HAP-1 (cell line): ENCODE data around the gene LRP1-AS.

ENCODE experiments used
- DNase-seq, 2 experiments: peaks; one replicate each; pipeline ENCODE4 v3.0.0-alpha.2; 2016 to 2020; ENCODE audit warnings: low spot score in 2 of 2
- H3K27me3 ChIP-seq: fragments of 250-450 bp; sonication (Bioruptor Pico); 2 replicates; pipeline ENCODE4 v1.5.1; 2020; ENCODE audit warnings: low read depth, mild to moderate bottlenecking, moderate library complexity
- H3K36me3 ChIP-seq: fragments of 250-450 bp; sonication (Bioruptor Pico); replicated peaks from 2 replicates; pipeline ENCODE4 v1.5.1; 2020; ENCODE audit warnings: mild to moderate bottlenecking
- H3K4me1 ChIP-seq: fragments of 250-450 bp; sonication (Bioruptor Pico); 2 replicates; pipeline ENCODE4 v1.5.1; 2020; ENCODE audit warnings: mild to moderate bottlenecking
- H3K4me3 ChIP-seq: fragments of 250-450 bp; sonication (Bioruptor Pico); 2 replicates; pipeline ENCODE4 v1.5.1; 2020; ENCODE audit warnings: mild to moderate bottlenecking, moderate library complexity
- H3K9me3 ChIP-seq: fragments of 250-450 bp; sonication (Bioruptor Pico); 2 replicates; pipeline ENCODE4 v1.5.1; 2020; ENCODE audit warnings: mild to moderate bottlenecking, moderate library complexity
- in situ Hi-C: fragments of 300-500 bp; cut with MboI; formaldehyde crosslinking; loops from 3 replicates; pipeline ENCODE4 v1.14.3; 2020; ENCODE audit warnings: low sequenced_read_pairs, inconsistent platforms, mixed read lengths

LRP1-AS gene

DNA sequence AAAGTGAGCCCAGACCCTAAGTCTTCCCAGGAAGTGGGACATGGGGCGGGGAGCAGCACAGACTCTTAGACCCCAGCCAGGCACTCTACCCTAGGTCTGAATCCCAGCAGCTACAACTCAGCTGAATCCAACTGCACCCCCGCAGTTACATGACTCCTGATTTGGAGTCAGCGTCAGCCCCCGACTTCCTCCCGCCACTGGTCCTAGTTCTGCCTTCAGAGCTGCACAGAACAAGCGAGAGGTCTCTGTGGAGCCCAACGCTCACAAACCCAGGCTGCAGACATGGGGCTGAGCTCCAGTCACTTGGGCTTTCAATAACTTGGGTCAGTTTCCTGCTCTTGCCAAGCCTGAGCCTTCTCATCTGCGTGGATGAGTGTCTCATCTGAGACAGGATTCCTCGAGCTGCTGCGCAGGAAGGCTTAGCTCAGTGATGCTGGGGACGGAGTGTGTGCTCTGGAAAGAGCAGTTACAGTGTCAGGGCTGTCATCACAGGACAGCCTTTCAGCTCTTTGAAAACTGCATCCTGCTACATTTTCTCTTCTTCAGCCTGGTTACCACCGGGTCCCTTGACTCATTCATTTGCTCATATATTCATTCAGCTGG lies 38.6 kb upstream of the LRP1-AS start:
- Histone ChIP-seq H3K4me3 (no peak overlapping the region), H3K9me3 (no peaks in the 10 kb centered on the region), H3K27me3 (no peaks in the 10 kb centered on the region), H3K36me3 (peaks cover 10% of the 10 kb centered on the region), H3K4me1 (no peaks in the 10 kb centered on the region)
- in situ Hi-C loops, result no loop called here
- DNase-seq, result no peak

GRCh38 chr12:57185403-57185802 lies 38.0 kb upstream of the LRP1-AS start:
- no peak for DNase-seq
- Histone ChIP-seq H3K4me3 (no peak overlapping the region), H3K4me1 (no peaks in the 10 kb centered on the region), H3K36me3 (peaks cover 10% of the 10 kb centered on the region), H3K27me3 (no peaks in the 10 kb centered on the region), H3K9me3 (no peaks in the 10 kb centered on the region)
- in situ Hi-C loops, result no loop called here

- H3K36me3 ChIP-seq, result peaks cover 13% of the 10 kb centered on the region
- no peaks in the 10 kb centered on the region for H3K4me1 ChIP-seq
- no peaks in the 10 kb centered on the region for H3K27me3 ChIP-seq
- no peak for DNase-seq
- in situ Hi-C loops, result loop anchor here (5.0 kb wide), 1 partner anchor 52 kb away; no protein-coding TSS in a partner anchor
- H3K9me3 ChIP-seq, result no peaks in the 10 kb centered on the region
- H3K4me3 ChIP-seq, result no peak overlapping the region
Observed at GRCh38 chr12:57183939-57184725, 36.7 kb upstream of the LRP1-AS start.

DNA sequence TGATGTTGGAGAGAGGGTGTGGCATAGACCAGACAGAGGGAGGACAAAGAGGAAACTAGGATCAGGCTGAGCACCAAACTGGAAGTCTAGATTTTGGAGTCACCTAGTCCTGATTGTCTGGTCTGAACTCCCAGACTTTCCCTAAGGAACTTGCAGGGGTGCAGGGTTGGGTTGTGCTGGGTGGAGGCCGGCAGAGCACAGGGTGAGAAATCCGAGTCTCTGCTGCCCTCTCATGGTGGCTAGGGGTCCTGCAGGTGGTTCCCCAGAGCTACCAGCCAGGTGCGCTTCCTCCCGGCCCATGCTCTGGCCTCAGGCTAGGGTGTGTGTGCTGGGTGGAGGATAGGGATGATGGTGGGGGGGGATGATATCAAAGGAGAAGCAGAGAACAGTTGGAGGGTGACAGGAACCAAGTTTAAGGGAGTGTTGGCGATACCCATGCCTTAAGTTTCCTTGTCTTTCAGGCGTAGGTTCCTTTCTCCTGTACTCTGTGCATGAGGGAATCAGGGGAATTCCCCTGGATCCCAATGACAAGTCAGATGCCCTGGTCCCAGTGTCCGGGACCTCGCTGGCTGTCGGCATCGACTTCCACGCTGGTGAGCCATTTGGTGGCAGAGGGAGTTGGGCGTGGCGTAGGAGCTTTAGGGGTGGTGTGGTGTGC lies 35.6 kb upstream of the LRP1-AS start:
- peak; percentile 55 to 89 for DNase-seq
- no peaks in the 10 kb centered on the region for H3K4me1 ChIP-seq
- peaks cover 13% of the 10 kb centered on the region for H3K36me3 ChIP-seq
- H3K27me3 ChIP-seq, result no peaks in the 10 kb centered on the region
- in situ Hi-C loops, result loop anchor here (5.0 kb wide), 1 partner anchor 51 kb away; no protein-coding TSS in a partner anchor
- H3K9me3 ChIP-seq, result no peaks in the 10 kb centered on the region
- H3K4me3 ChIP-seq, result no peak overlapping the region

- Histone ChIP-seq H3K4me3 (no peak overlapping the region), H3K36me3 (peaks cover 11% of the 10 kb centered on the region), H3K27me3 (no peaks in the 10 kb centered on the region), H3K9me3 (no peaks in the 10 kb centered on the region), H3K4me1 (no peaks in the 10 kb centered on the region)
- in situ Hi-C loops, result loop anchor here (5.0 kb wide), 1 partner anchor 49 kb away; no protein-coding TSS in a partner anchor
- no peak for DNase-seq
Observed at GRCh38 chr12:57181561-57182155, 34.2 kb upstream of the LRP1-AS start.

GRCh38 chr12:57181072-57181471 lies 33.7 kb upstream of the LRP1-AS start:
- Histone ChIP-seq H3K36me3 (peaks cover 8% of the 10 kb centered on the region), H3K9me3 (no peaks in the 10 kb centered on the region), H3K4me1 (no peaks in the 10 kb centered on the region), H3K4me3 (no peak overlapping the region), H3K27me3 (no peaks in the 10 kb centered on the region)
- no peak for DNase-seq
- in situ Hi-C loops, result loop anchor here (5.0 kb wide), 1 partner anchor 49 kb away; no protein-coding TSS in a partner anchor

GRCh38 chr12:57180321-57180989 lies 33.0 kb upstream of the LRP1-AS start:
- H3K4me3 ChIP-seq, result no peak overlapping the region
- peaks cover 10% of the 10 kb centered on the region for H3K36me3 ChIP-seq
- no peak for DNase-seq
- no peaks in the 10 kb centered on the region for H3K9me3 ChIP-seq
- peaks cover 3% of the 10 kb centered on the region; the same call in 1 of the 2 replicates for H3K4me1 ChIP-seq
- in situ Hi-C loops, result loop anchor here (5.0 kb wide), 1 partner anchor 48 kb away; no protein-coding TSS in a partner anchor
- H3K27me3 ChIP-seq, result no peaks in the 10 kb centered on the region

- Histone ChIP-seq H3K36me3 (peaks cover 10% of the 10 kb centered on the region), H3K4me1 (peaks cover 3% of the 10 kb centered on the region; the same call in 1 of the 2 replicates), H3K9me3 (no peaks in the 10 kb centered on the region), H3K27me3 (no peaks in the 10 kb centered on the region), H3K4me3 (no peak overlapping the region)
- in situ Hi-C loops, result loop anchor here (5.0 kb wide), 2 partner anchors 47 to 112 kb away; no protein-coding TSS in a partner anchor
- no peak for DNase-seq
Observed at GRCh38 chr12:57179331-57180086, 32.1 kb upstream of the LRP1-AS start.

- Histone ChIP-seq H3K4me3 (no peak overlapping the region), H3K4me1 (peaks cover 3% of the 10 kb centered on the region; the same call in 1 of the 2 replicates), H3K36me3 (peaks cover 7% of the 10 kb centered on the region; the same call in 1 of the 2 replicates), H3K9me3 (no peaks in the 10 kb centered on the region), H3K27me3 (no peaks in the 10 kb centered on the region)
- DNase-seq, result no peak
- in situ Hi-C loops, result loop anchor here (5.0 kb wide), 1 partner anchor 111 kb away; no protein-coding TSS in a partner anchor
Observed at GRCh38 chr12:57178213-57178612, 30.8 kb upstream of the LRP1-AS start.

GRCh38 chr12:57177354-57177753 lies 29.9 kb upstream of the LRP1-AS start:
- H3K4me1 ChIP-seq, result peaks cover 3% of the 10 kb centered on the region; the same call in 1 of the 2 replicates
- DNase-seq, result no peak
- H3K9me3 ChIP-seq, result no peaks in the 10 kb centered on the region
- H3K27me3 ChIP-seq, result no peaks in the 10 kb centered on the region
- H3K36me3 ChIP-seq, result peaks cover 7% of the 10 kb centered on the region; the same call in 1 of the 2 replicates
- in situ Hi-C loops, result loop anchor here (5.0 kb wide), 1 partner anchor 110 kb away; no protein-coding TSS in a partner anchor
- no peak overlapping the region for H3K4me3 ChIP-seq

- Histone ChIP-seq H3K4me1 (peaks cover 3% of the 10 kb centered on the region; the same call in 1 of the 2 replicates), H3K27me3 (no peaks in the 10 kb centered on the region), H3K9me3 (no peaks in the 10 kb centered on the region), H3K36me3 (peaks cover 7% of the 10 kb centered on the region; the same call in 1 of the 2 replicates), H3K4me3 (no peak overlapping the region)
- no peak for DNase-seq
- in situ Hi-C loops, result loop anchor here (5.0 kb wide), 1 partner anchor 110 kb away; no protein-coding TSS in a partner anchor
Observed at GRCh38 chr12:57176846-57177245, 29.4 kb upstream of the LRP1-AS start.

DNA sequence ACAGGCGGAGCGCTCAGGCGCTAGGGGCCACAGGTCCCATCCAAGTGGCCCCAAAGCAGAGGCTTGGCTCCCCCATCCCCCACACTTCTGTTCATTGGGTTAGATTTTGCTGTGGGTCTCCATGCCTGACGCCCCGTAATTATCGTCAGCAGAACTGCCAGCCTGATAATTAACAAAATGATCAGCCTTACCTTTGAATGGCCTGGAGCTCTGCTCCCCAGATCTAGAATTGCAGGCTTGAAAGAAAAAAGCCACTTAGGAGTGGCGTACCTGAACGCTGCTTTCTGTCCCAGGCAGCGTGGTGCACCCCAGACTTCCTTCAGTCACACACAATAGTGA lies 28.7 kb upstream of the LRP1-AS start:
- peaks cover 7% of the 10 kb centered on the region; the same call in 1 of the 2 replicates for H3K36me3 ChIP-seq
- no peaks in the 10 kb centered on the region for H3K27me3 ChIP-seq
- in situ Hi-C loops, result loop anchor here (5.0 kb wide), 1 partner anchor 109 kb away; no protein-coding TSS in a partner anchor
- no peak overlapping the region for H3K4me3 ChIP-seq
- no peak for DNase-seq
- no peaks in the 10 kb centered on the region for H3K9me3 ChIP-seq
- H3K4me1 ChIP-seq, result peaks cover 3% of the 10 kb centered on the region; the same call in 1 of the 2 replicates
